Measurements from ENCODE around the gene WDR1. TPM values are rescaled to one million over a fixed set of nuclear protein-coding genes. Genes with fewer than 3 reads are reported as not detected.
A peak's percentile ranks its signal among the peaks of the same experiment; 100 is the strongest.

WDR1 gene
- total and polyA plus RNA-seq, 2 of the 13 experiments (the other 11 are each of a cell fraction or from before 2014, with no cell fraction given): 106 to 198 TPM

Small RNA genes within 50 kb of the gene (microRNA-seq; reads per million reads assigned to microRNA genes)
- 4.6 reads per million, percentile 30 among the genes with 10 or more reads in this experiment for gene MIR3138

Small RNA genes within 50 kb of the gene (small RNA-seq; reads per million reads assigned to genes)
- 0 reads per million in 3 experiments for gene AC093664.1 (ENCODE audit: insufficient read depth in 2 of 3, insufficient read length in 3 of 3, low read depth in 2 of 3, low replicate concordance in 1 of 3)
- gene MIR3138 (ENCODE audit: insufficient read depth in 2 of 3, insufficient read length in 3 of 3, low read depth in 2 of 3, low replicate concordance in 1 of 3): 0 reads per million in 3 experiments
- gene RNA5SP155 (ENCODE audit: insufficient read depth in 2 of 3, insufficient read length in 3 of 3, low read depth in 2 of 3, low replicate concordance in 1 of 3): 0 reads per million in 3 experiments

Other genes starting within 250 kb of the WDR1 start
- 19.9 and 36.2 TPM in 2 replicates for gene SLC2A9, start 95.3 kb downstream of the WDR1 start, total RNA-seq (2016; rRNA removed; fragmentation: Illumina TruSeq; extraction: Trizol)
- 42.3 and 51.0 TPM in 2 replicates for gene SLC2A9, start 95.3 kb downstream of the WDR1 start, polyA plus RNA-seq (2011; rRNA removed)